Smooth muscle cell (in vitro differentiated cells): ENCODE results near the gene PTPRN2. TPM values are rescaled to one million over a fixed set of nuclear protein-coding genes. Genes with fewer than 3 reads are reported as not detected.

ENCODE experiments used
- DNase-seq: peaks from one replicate; lab custom pipeline; 2025; ENCODE audit not compliant: unreplicated experiment; lab: John Stamatoyannopoulos, UW
- H2AFZ ChIP-seq: fragments of 200-600 bp; sonication (generic); 2 replicates; pipeline ENCODE4 v1.6.0; 2016; ENCODE audit warnings: antibody characterized with exemption, low read depth, mild to moderate bottlenecking
- H3F3A ChIP-seq: fragments of 200-600 bp; sonication (generic); 2 replicates; pipeline ENCODE4 v1.6.0; 2017; ENCODE audit warnings: antibody characterized with exemption, low read depth
- H3K27ac ChIP-seq: fragments of 200-600 bp; sonication (generic); 2 replicates; pipeline ENCODE4 v1.5.1; 2016; ENCODE audit warnings: low read depth, mild to moderate bottlenecking
- H3K27me3 ChIP-seq: fragments of 200-600 bp; sonication (generic); 2 replicates; pipeline ENCODE4 v1.6.1; 2016; ENCODE audit warnings: low read depth, mild to moderate bottlenecking
- H3K36me3 ChIP-seq: fragments of 200-600 bp; sonication (generic); 2 replicates; pipeline ENCODE4 v1.5.1; 2016; ENCODE audit warnings: low read depth
- H3K4me1 ChIP-seq: fragments of 200-600 bp; sonication (generic); 2 replicates; pipeline ENCODE4 v1.5.1; 2016; ENCODE audit warnings: low read depth
- H3K4me2 ChIP-seq: fragments of 200-600 bp; sonication (generic); 2 replicates; pipeline ENCODE4 v1.6.0; 2016; ENCODE audit warnings: mild to moderate bottlenecking
- H3K4me3 ChIP-seq: fragments of 200-600 bp; sonication (generic); 2 replicates; pipeline ENCODE4 v1.5.1; 2016; ENCODE audit warnings: mild to moderate bottlenecking
- H3K79me2 ChIP-seq: fragments of 200-600 bp; sonication (generic); 2 replicates; pipeline ENCODE4 v1.6.0; 2016; ENCODE audit warnings: low read depth, mild to moderate bottlenecking
- H3K9ac ChIP-seq: fragments of 200-600 bp; sonication (generic); 2 replicates; pipeline ENCODE4 v1.6.0; 2016; ENCODE audit warnings: low read depth
- H3K9me3 ChIP-seq: fragments of 200-600 bp; sonication (generic); replicated peaks from 2 replicates; pipeline ENCODE4 v1.5.1; 2016; ENCODE audit warnings: low read depth
- H4K20me1 ChIP-seq: fragments of 200-600 bp; sonication (generic); 2 replicates; pipeline ENCODE4 v1.6.0; 2016; ENCODE audit warnings: low read depth
- CTCF ChIP-seq: fragments of 200-600 bp; sonication (generic); IDR thresholded peaks from 2 replicates; pipeline ENCODE4 v1.5.1; 2017; ENCODE audit warnings: borderline replicate concordance, mild to moderate bottlenecking, antibody characterized with exemption; ENCODE audit not compliant: insufficient read depth, poor library complexity, severe bottlenecking
- WGBS: methylation state at CpG from one replicate; pipeline ENCODE4 v1.1.7; 2016; ENCODE audit warnings: low lambda C conversion rate; 5-methylcytosine and 5-hydroxymethylcytosine counted together
- polyA plus RNA-seq: library from polyadenylated mRNA; unstranded; fragments of >200 nt; fragmentation: Nextera tagmentation; extraction: Ambion mirVana; gene quantifications from 2 replicates; pipeline ENCODE4 v1.2.1, GENCODE V29; 2016
- total RNA-seq: library from RNA; depleted of rRNA; stranded (reverse); fragments of >200 nt; gene quantifications from 2 replicates; pipeline ENCODE4 v1.2.3, GENCODE V29; 2014

PTPRN2 gene
- total and polyA plus RNA-seq, 2 experiments from 2014 or later, result 0.09 to 0.87 TPM

- no peak for DNase-seq
- Histone ChIP-seq H3K9ac (no peak overlapping the region), H3K9me3 (no peaks in the 10 kb centered on the region), H3K4me1 (no peaks in the 10 kb centered on the region), H3F3A (no peaks in the 10 kb centered on the region), H3K4me2 (no peak overlapping the region), H3K79me2 (no peaks in the 10 kb centered on the region), H3K27ac (no peak overlapping the region), H3K36me3 (no peaks in the 10 kb centered on the region), H3K4me3 (no peak overlapping the region), H2AFZ (no peak overlapping the region), H3K27me3 (no peaks in the 10 kb centered on the region), H4K20me1 (no peaks in the 10 kb centered on the region)
- 99% methylated on average over 6 of the region's 6 CpGs for WGBS
- TF ChIP-seq CTCF, result no peak
Observed at GRCh38 chr7:157995815-157996214, 591.8 kb downstream of the PTPRN2 start.

GRCh38 chr7:157994319-157994718 is 593.3 kb downstream of the PTPRN2 start:
- no peak overlapping the region for H3K9ac ChIP-seq
- H3K79me2 ChIP-seq, result no peaks in the 10 kb centered on the region
- 87% methylated on average over 14 of the region's 14 CpGs for WGBS
- TF ChIP-seq CTCF, result no peak
- no peaks in the 10 kb centered on the region for H3K36me3 ChIP-seq
- no peaks in the 10 kb centered on the region for H3K27me3 ChIP-seq
- no peaks in the 10 kb centered on the region for H3K4me1 ChIP-seq
- no peaks in the 10 kb centered on the region for H4K20me1 ChIP-seq
- H2AFZ ChIP-seq, result no peak overlapping the region
- no peak overlapping the region for H3K27ac ChIP-seq
- no peak overlapping the region for H3K4me3 ChIP-seq
- no peaks in the 10 kb centered on the region for H3F3A ChIP-seq
- no peak for DNase-seq
- no peak overlapping the region for H3K4me2 ChIP-seq
- no peaks in the 10 kb centered on the region for H3K9me3 ChIP-seq

DNA sequence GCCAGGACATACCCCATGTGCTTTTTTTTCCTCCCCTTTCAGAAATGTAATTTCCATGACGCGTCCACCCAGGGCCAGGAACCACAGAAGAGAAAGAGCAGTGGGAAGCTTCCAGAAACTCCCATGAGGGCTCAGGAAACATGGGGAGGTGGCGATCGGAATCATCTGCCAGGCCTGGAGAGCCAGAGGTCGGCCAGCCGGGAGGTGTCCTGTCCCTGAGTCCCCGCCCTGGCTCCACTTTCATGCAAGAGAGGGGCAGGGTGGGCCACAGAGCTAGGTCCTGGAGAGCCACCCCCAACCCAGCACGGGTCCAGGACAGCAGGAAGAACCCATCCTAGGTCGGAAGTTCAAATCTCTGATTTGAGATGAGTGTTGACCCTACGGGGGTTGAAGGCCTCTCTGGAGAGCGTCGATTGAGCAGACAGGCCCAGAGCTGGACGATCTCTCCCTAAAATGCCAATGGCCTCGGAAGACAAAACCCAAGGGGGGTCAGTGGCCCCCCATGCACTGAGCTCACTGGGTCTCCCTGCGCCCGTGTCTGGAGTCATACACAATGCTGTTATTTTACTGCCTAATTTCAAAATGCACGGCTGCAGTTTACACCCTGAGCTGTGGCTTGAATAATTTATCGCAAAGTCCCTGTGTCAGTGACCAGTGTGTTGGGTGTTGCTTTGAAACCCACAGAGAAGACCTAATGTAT is 594.1 kb downstream of the PTPRN2 start:
- Histone ChIP-seq H3K4me2 (no peak overlapping the region), H3K27me3 (no peaks in the 10 kb centered on the region), H3K36me3 (no peaks in the 10 kb centered on the region), H3K9ac (no peak overlapping the region), H4K20me1 (no peaks in the 10 kb centered on the region), H3K27ac (no peak overlapping the region), H3K4me3 (no peak overlapping the region), H3K9me3 (no peaks in the 10 kb centered on the region), H3K4me1 (no peaks in the 10 kb centered on the region), H2AFZ (no peak overlapping the region), H3F3A (no peaks in the 10 kb centered on the region), H3K79me2 (no peaks in the 10 kb centered on the region)
- no peak for TF ChIP-seq CTCF
- WGBS, result 90% methylated on average over 18 of the region's 18 CpGs
- DNase-seq, result no peak
